ENCODE data around the gene TMEFF1. TPM values are rescaled to one million over a fixed set of nuclear protein-coding genes. Genes with fewer than 3 reads are reported as not detected.

TMEFF1 gene
- polyA plus RNA-seq, 2 of the 4 experiments (the other 2 are of a cell fraction), result 0.31 to 0.61 TPM

- Histone ChIP-seq H3K4me2 (no peak overlapping the region), H3K4me1 (no peaks in the 10 kb centered on the region), H3K4me3 (no peak overlapping the region), H3K27ac (no peak overlapping the region), H3K9me3 (no peaks in the 10 kb centered on the region)
- DNase-seq (ENCODE audit: low read depth in 1 of 2, low spot score in 1 of 2) (no peak), FAIRE-seq (no peak), ATAC-seq (no peak)
- TF ChIP-seq RARB (CRISPR knock-in tag; IDR thresholded peaks at IDR 0.05), result no peak
- no peak for TF ChIP-seq ZC3H11A (IDR thresholded peaks at IDR 0.05)
- no peak for TF ChIP-seq EHF (CRISPR knock-in tag; IDR thresholded peaks at IDR 0.05)
- no peak for TF ChIP-seq PBX3 (IDR thresholded peaks at IDR 0.05)
- TF ChIP-seq MAZ (IDR thresholded peaks at IDR 0.05; ENCODE audit: borderline replicate concordance, low read depth, low read length), result no peak
- TF ChIP-seq TP53 (CRISPR knock-in tag; IDR thresholded peaks at IDR 0.05), result no peak
- no peak for TF ChIP-seq E2F6 (IDR thresholded peaks at IDR 0.05; ENCODE audit: borderline replicate concordance, low read depth)
- ChIA-PET CTCF (interaction anchor here (1.2 kb wide), 1 partner anchor 9 kb away, joined by 4 read pairs; no protein-coding TSS in a partner anchor), POLR2A (no interaction called here)
- 98% methylated on average over 4 of the region's 4 CpGs for WGBS (ENCODE audit: missing lambda C conversion rate)
Measured at GRCh38 chr9:100474924-100475276, 2.0 kb downstream of the TMEFF1 start.

GRCh38 chr9:100477241-100477640, 4.3 kb downstream of the TMEFF1 start:
- no peaks in the 10 kb centered on the region for H3K4me1 ChIP-seq
- H3K27ac ChIP-seq, result no peak overlapping the region
- POLR2A ChIA-PET, result no interaction called here
- H3K4me3 ChIP-seq, result no peak overlapping the region
- no peaks in the 10 kb centered on the region for H3K9me3 ChIP-seq
- CTCF ChIA-PET, result interaction anchor here (1.0 to 2.3 kb wide), 2 partner anchors 9 to 25 kb away, joined by 3 to 6 read pairs; no protein-coding TSS in a partner anchor
- ATAC-seq, result no peak
- 94% methylated on average over 4 of the region's 4 CpGs for WGBS (ENCODE audit: missing lambda C conversion rate)
- TF ChIP-seq ZC3H11A (IDR thresholded peaks at IDR 0.05) (no peak), TFCP2L1 (CRISPR knock-in tag; IDR thresholded peaks at IDR 0.05) (no peak), HEYL (CRISPR knock-in tag; IDR thresholded peaks at IDR 0.05) (no peak)
- FAIRE-seq, result no peak
- no peak for DNase-seq (ENCODE audit: low read depth in 1 of 2, low spot score in 1 of 2)
- no peak overlapping the region for H3K4me2 ChIP-seq

GRCh38 chr9:100478192-100478591, 5.2 kb downstream of the TMEFF1 start:
- H3K4me2 ChIP-seq, result no peak overlapping the region
- 86% methylated on average over 6 of the region's 6 CpGs for WGBS (ENCODE audit: missing lambda C conversion rate)
- TF ChIP-seq HOXB13 (CRISPR knock-in tag; IDR thresholded peaks at IDR 0.05; ENCODE audit: low read depth) (no peak), CEBPB (IDR thresholded peaks at IDR 0.05) (0 out of 4 replicates have a peak, but pooled peaks of 1 of the 2 experiments have one; percentile 21), CTCF (IDR thresholded peaks at IDR 0.05) (no peak), PBX3 (IDR thresholded peaks at IDR 0.05) (no peak)
- no peaks in the 10 kb centered on the region for H3K9me3 ChIP-seq
- DNase-seq (ENCODE audit: low read depth in 1 of 2, low spot score in 1 of 2), result no peak
- no peak for ATAC-seq
- POLR2A ChIA-PET, result no interaction called here
- CTCF ChIA-PET, result interaction anchor here (0.7 to 2.3 kb wide), 4 partner anchors 8 to 24 kb away, joined by 3 to 6 read pairs (median 3); no protein-coding TSS in a partner anchor
- FAIRE-seq, result no peak
- no peaks in the 10 kb centered on the region for H3K4me1 ChIP-seq
- H3K4me3 ChIP-seq, result no peak overlapping the region
- H3K27ac ChIP-seq, result no peak overlapping the region

- no peak for ATAC-seq
- TF ChIP-seq REST (IDR thresholded peaks at IDR 0.05) (no peak), JUNB (IDR thresholded peaks at IDR 0.05) (no peak), TFCP2L1 (CRISPR knock-in tag; IDR thresholded peaks at IDR 0.05) (no peak), KDM1A (IDR thresholded peaks at IDR 0.05; ENCODE audit: low read depth) (no peak), ZSCAN20 (CRISPR knock-in tag; IDR thresholded peaks at IDR 0.05) (no peak), SMC3 (IDR thresholded peaks at IDR 0.05) (no peak), POLR2A (IDR thresholded peaks at IDR 0.05; ENCODE audit: low read length) (no peak), ELK1 (IDR thresholded peaks at IDR 0.05; ENCODE audit: low read depth, low read length) (no peak), BCL3 (IDR thresholded peaks at IDR 0.05) (no peak)
Measured at GRCh38 chr9:100479820-100480219, 6.9 kb downstream of the TMEFF1 start.

More at GRCh38 chr9:100479820-100480219, 6.9 kb downstream of the TMEFF1 start:
- Histone ChIP-seq H3K9me3 (no peaks in the 10 kb centered on the region), H3K4me1 (no peaks in the 10 kb centered on the region), H3K27ac (no peak overlapping the region), H3K4me3 (no peak overlapping the region), H3K4me2 (no peak overlapping the region)
- ChIA-PET POLR2A (no interaction called here), CTCF (interaction anchor here (1.4 kb wide), 1 partner anchor 13 kb away, joined by 3 read pairs; no protein-coding TSS in a partner anchor)
- DNase-seq (ENCODE audit: low read depth in 1 of 2, low spot score in 1 of 2) (no peak), FAIRE-seq (no peak)
- WGBS (ENCODE audit: missing lambda C conversion rate), result 11% methylated on average over 2 of the region's 2 CpGs
